Left ventricle myocardium inferior (tissue), 1 donor: ENCODE data around the gene PRKACA. TPM values are rescaled to one million over a fixed set of nuclear protein-coding genes. Genes with fewer than 3 reads are reported as not detected.

ENCODE experiments used
- DNase-seq: peaks from one replicate; pipeline ENCODE4 v3.0.0-alpha.2; 2020
- H3K27ac ChIP-seq: fragments of 200-600 bp; replicated peaks from 2 replicates; pipeline ENCODE4 v1.8.0; 2021
- H3K27me3 ChIP-seq: fragments of 200-600 bp; 2 replicates; pipeline ENCODE4 v1.8.0; 2021; ENCODE audit warnings: low read depth
- H3K36me3 ChIP-seq: fragments of 200-600 bp; 2 replicates; pipeline ENCODE4 v1.8.0; 2021
- H3K4me1 ChIP-seq: fragments of 200-600 bp; 2 replicates; pipeline ENCODE4 v1.8.0; 2021
- H3K4me3 ChIP-seq: fragments of 200-600 bp; 2 replicates; pipeline ENCODE4 v1.8.0; 2021; ENCODE audit warnings: mild to moderate bottlenecking, moderate library complexity
- H3K9me3 ChIP-seq: fragments of 200-600 bp; replicated peaks from 2 replicates; pipeline ENCODE4 v1.8.0; 2021
- CTCF ChIP-seq: fragments of 200-600 bp; IDR thresholded peaks from 2 replicates; pipeline ENCODE4 v1.8.0; 2021; ENCODE audit warnings: antibody characterized with exemption, mild to moderate bottlenecking, borderline replicate concordance
- intact Hi-C: fragments of 100-400 bp; cut with micrococcal nuclease; formaldehyde crosslinking; loops from one replicate; pipeline ENCODE4 v1.11.0; 2022
- total RNA-seq: library from RNA; stranded (reverse); fragmentation: NEBNext Ultra II Directional; extraction: Animal tissue kit (Norgen Biotek cat#: 25700); gene quantifications from one replicate; pipeline ENCODE4 v1.2.1, GENCODE V29; 2021
- donor health status: DM: no; HTN: yes; CAD: no; lungs with severe emphysema.

PRKACA gene
- total RNA-seq, 1 donor from 2014 or later = 465 TPM

DNA sequence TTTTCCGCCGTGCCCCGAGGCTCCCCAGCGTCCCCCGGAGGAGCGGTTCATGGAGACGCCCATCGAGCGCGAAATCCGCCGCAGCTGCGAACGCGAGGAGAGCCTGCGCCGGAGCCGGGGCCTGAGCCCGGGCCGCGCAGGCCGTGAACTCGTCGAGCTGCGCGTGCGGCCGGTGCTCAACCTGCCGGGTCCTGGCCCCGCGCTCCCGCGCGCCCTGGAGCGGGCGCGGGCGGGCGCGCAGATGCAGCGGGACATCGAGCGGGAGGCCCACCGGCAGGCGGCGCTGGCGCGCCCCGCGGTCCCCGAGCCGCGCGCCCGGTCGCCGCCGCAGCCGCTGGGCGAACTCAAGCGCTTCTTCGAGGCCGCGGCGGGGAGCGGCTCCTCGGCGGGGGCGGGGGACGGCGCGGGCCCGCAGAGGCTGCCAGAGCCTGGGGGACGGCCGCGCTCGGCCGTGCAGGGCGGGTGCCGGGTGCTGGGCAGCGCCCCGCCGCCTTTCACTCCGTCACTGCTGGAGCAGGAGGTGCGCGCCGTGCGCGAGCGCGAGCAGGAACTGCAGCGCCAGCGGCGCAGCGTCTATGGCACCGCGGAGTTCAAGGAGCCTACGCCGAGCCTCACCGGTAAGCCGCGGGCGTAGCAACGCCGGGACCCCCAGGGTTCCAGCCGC, 44.2 kb downstream of the PRKACA start:
- intact Hi-C loops = no loop called here
- Histone ChIP-seq H3K36me3 (no peaks in the 10 kb centered on the region), H3K4me1 (peaks cover 46% of the 10 kb centered on the region), H3K9me3 (no peaks in the 10 kb centered on the region), H3K27ac (peak overlapping the region; percentile 96), H3K4me3 (peak overlapping the region; percentile 92), H3K27me3 (no peaks in the 10 kb centered on the region)
- peak; percentile 77 for DNase-seq
- TF ChIP-seq CTCF = peak; percentile 64

DNA sequence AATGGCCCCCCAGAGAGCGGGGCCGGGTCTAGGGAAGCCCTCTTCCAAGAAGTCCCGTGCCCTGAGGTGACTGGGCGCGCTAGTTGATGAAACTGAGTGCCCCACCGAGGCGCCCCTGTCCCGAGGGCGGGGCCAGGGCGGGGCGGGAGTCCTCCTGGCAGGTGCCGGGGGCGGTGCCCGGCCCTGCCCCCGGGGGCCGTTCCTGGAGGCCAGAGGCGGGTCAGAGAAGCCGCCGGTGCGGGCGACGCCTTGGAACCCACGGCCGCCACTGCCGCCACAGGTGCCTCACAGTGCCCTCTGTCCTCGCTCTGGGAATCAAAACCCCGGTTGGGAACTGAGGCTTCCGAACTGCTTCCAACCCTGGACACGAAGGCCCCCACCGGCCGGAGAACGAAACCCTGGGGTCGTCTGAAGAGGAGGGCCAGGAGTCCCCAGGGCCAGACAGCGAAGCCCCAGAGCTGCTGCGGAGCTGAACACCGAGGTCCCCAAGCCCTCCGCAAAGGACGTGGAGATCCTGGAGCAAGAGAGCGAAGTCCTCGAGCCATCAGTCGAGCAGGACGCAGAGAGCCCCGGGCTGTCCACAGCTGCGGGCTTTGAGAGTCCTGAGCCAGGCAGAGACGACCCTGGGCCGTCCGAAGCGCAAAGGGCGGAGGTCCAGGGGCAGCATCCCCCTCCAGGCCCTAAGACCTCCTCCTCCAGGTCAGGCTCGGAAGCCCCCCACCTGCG, 44.9 kb downstream of the PRKACA start, which contains the start of gene MISP3:
TSS of gene MISP3 (plus strand) at position 252 of the 726 bp plus-strand sequence. CDS start 524 bp downstream, outside the sequence.
- intact Hi-C loops = no loop called here
- H3K4me1 ChIP-seq = peaks cover 46% of the 10 kb centered on the region
- H3K4me3 ChIP-seq = peak within 1 kb of the TSS; percentile 92
- no peak for TF ChIP-seq CTCF
- H3K27me3 ChIP-seq = no peaks in the 10 kb centered on the region
- DNase-seq = peak; percentile 49
- H3K36me3 ChIP-seq = no peaks in the 10 kb centered on the region
- peak within 1 kb of the TSS; percentile 96 for H3K27ac ChIP-seq
- no peaks in the 10 kb centered on the region for H3K9me3 ChIP-seq

GRCh38 chr19:14070268-14071050, 47.1 kb downstream of the PRKACA start:
- H3K27ac ChIP-seq = peak overlapping the region; percentile 96
- H3K9me3 ChIP-seq = no peaks in the 10 kb centered on the region
- H3K36me3 ChIP-seq = no peaks in the 10 kb centered on the region
- DNase-seq = peak; percentile 36
- intact Hi-C loops = no loop called here
- H3K27me3 ChIP-seq = no peaks in the 10 kb centered on the region
- H3K4me3 ChIP-seq = no peak overlapping the region
- no peak for TF ChIP-seq CTCF
- H3K4me1 ChIP-seq = peaks cover 39% of the 10 kb centered on the region

- Histone ChIP-seq H3K9me3 (no peaks in the 10 kb centered on the region), H3K27me3 (peaks cover 22% of the 10 kb centered on the region), H3K36me3 (no peaks in the 10 kb centered on the region), H3K4me3 (no peak overlapping the region), H3K27ac (no peak overlapping the region), H3K4me1 (no peaks in the 10 kb centered on the region)
- intact Hi-C loops = no loop called here
- DNase-seq = no peak
- no peak for TF ChIP-seq CTCF
Measured at GRCh38 chr19:14066134-14066533, 51.4 kb downstream of the PRKACA start.

DNA sequence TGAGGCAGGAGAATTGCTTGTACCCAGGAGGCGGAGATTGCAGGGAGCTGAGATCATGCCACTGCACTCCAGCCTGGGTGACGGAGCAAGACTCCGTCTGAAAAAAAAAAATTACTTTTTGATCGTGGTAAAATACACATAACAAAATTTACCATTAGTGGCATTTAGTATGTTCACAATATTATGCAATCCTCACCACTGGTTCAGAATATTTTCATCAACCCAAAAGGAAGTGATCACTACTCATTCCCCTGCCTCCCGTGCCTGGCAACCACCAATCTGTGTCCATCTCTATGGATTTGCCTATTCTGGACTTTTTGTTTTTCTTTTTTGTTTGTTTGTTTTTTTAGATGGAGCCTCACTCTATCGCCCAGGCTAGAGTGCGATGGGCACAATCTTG, 54.5 kb downstream of the PRKACA start:
- no peaks in the 10 kb centered on the region for H3K36me3 ChIP-seq
- H3K27ac ChIP-seq = no peak overlapping the region
- DNase-seq = no peak
- TF ChIP-seq CTCF = no peak
- peaks cover 52% of the 10 kb centered on the region for H3K27me3 ChIP-seq
- H3K4me3 ChIP-seq = no peak overlapping the region
- peaks cover 8% of the 10 kb centered on the region for H3K4me1 ChIP-seq
- intact Hi-C loops = no loop called here
- H3K9me3 ChIP-seq = no peaks in the 10 kb centered on the region
